Stimulated activated CD4-positive, alpha-beta T cell treated with anti-CD3 and anti-CD28 coated beads, Interleukin-2, amount 100 ng/mL, for 48 hours (primary cell): ENCODE data around the gene DNAJA2.

Source experiments
- DNase-seq, 2 donors: peaks; one replicate each; pipeline ENCODE4 v3.0.0-alpha.2; 2020

Gene DNAJA2

DNA sequence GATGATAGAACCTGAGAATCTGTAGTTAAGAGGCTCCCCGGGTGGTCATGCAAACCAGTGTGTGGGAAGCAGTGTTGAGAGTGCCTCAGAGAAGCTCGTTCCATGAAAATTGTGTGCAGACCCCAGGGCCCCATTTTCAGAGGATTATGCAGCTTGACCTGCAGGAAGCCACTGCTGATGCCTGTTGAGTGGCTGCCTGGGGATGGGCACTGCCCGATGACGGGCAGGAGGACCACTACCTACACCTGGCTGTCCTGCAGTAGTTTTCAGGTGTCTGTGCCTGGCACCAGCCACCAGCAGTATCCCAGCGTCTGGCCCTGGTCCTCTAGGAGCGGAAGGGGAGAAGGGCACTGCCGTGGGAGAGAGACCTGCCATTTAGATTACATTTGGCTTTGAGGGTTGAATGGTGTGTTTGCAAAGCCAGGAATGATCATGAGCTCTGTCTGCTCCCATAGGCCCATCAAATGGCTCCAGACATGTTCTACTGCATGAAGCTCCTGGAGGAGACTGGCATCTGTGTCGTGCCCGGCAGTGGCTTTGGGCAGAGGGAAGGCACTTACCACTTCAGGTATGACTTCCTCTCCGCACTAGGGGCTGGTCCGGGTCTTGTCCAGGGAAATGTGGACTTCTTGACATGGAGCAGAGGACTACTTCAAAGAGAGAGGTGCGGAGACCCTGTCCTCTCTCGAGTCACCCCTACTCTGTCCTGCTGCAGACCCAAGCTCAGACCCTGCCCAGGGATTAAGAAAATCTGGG lies 46.8 kb downstream of the DNAJA2 start:
- DNase-seq = no peak

- no peak for DNase-seq
These were observed 49.1 kb downstream of the DNAJA2 start for GRCh38 chr16:46924402-46924801.

GRCh38 chr16:46923513-46924295 lies 49.8 kb downstream of the DNAJA2 start:
- no peak for DNase-seq

DNA sequence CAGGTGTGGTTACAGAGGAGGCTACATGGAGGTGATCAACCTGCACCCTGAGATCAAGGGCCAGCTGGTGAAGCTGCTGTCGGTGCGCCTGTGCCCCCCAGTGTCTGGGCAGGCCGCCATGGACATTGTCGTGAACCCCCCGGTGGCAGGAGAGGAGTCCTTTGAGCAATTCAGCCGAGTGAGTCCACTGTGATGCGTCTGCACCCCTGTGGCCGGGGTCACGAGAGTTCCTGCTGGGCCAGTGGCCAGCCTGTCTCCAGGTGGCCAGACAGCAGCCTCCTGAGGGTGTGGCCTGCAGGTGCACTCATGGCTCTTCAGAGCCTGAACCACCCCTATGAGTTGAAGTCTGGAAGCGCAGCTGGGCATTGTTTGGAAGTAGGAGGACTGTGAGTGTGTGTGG lies 51.2 kb downstream of the DNAJA2 start:
- no peak for DNase-seq

- DNase-seq = no peak
These were observed 52.9 kb downstream of the DNAJA2 start for GRCh38 chr16:46920402-46921068.

DNA sequence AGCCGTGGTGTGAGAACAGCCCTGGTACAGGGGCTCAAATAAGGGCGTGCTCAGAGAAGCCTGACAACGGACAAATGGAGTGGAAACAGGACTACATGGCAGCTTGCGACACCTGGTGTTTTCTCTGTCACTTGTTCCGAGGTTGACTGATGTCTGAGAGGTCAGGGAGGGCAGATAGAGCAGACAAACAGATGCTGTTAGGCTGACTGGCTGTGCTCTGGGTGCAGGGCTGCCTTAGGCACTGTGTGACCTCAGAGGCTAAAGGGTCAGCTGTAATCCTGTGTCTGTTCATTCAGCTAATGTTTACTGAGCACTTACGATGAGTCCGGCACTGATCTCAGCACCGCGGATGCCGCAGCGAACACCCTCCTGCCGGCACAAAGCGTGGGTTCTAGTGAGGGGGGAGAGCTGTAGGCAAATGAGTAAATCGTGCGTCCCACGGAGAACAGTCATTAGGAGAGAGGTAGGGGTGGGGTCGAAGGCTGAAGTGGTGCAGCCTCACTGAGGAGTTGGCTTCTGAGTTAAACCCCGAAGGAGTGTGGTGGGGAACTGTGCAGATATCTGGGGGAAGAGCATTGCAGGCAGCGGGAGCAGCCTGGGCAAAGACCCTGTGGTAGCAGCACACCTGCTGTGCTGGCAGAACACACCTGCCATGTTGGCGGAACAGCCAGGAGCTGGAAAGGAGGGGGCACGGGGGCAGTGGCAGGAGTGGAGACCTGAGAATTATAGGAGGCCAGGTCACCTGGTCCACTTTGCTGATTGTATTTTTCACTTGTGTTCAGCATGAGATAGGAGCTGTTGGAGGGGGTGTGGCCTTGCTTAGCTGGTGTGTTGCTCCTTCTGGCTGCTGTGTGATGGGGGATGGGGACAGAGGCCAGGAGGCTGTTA lies 54.3 kb downstream of the DNAJA2 start:
- no peak for DNase-seq

GRCh38 chr16:46918400-46918799 lies 55.1 kb downstream of the DNAJA2 start:
- no peak for DNase-seq

- no peak for DNase-seq
These were observed 56.5 kb downstream of the DNAJA2 start for GRCh38 chr16:46916980-46917379.

DNA sequence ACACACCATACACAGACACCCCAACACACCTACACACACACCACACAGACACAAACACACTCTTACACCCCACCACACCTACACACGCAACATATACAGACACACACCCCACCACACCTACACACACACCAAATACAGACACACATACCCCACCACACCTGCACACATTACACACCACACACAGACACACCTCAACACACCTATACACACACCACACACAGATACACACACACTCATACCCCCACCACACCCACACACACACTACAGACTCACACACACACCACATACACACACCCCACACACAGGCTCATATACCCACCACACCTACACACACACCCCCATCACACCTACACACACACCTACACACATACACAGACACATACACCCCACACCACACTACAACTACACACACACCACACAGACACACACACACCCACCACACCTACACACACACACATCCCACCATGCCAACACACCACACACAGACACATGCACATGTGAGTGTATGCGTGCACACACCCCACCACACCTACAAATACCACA lies 57.9 kb downstream of the DNAJA2 start:
- DNase-seq = no peak

GRCh38 chr16:46914556-46915201 lies 58.8 kb downstream of the DNAJA2 start:
- DNase-seq = no peak

DNA sequence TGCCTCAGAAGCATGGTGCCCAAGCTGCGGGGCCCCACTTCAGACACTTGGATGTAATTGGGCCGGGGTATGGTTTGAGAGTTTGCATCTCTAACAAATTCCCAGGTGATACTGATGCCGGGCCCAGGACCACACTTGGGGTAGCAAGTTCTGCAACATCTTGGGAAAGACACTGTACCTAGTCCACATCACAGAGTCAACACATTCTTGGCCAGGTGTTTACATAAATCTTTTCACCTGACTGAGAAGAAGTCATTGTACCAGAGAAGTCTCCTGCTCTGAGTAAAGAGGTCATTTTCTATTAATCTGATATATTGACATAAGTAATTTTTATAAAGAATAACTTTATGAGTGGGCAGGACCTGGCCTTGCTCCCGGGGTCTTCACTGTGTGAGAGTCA lies 61.8 kb downstream of the DNAJA2 start:
- no peak for DNase-seq

DNA sequence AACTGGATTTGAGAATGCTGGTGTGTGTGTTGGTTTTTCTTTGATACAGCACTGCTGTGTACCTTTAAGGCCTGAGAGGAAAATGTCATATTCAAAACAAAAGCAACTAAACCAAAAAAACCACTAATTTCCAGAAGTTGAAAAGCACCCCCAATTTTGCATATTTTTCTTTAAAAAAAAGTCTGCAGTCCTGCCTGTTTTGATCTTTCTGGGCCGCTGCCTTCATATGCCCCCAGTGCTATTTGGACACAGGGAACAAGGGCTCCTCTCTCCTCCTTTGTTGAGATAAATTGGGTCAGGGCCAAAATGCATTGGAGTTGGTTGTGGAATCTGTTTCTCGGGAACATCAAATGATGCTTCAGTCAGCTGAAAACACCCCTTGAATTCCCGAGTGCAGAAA lies 62.4 kb downstream of the DNAJA2 start:
- no peak for DNase-seq

DNA sequence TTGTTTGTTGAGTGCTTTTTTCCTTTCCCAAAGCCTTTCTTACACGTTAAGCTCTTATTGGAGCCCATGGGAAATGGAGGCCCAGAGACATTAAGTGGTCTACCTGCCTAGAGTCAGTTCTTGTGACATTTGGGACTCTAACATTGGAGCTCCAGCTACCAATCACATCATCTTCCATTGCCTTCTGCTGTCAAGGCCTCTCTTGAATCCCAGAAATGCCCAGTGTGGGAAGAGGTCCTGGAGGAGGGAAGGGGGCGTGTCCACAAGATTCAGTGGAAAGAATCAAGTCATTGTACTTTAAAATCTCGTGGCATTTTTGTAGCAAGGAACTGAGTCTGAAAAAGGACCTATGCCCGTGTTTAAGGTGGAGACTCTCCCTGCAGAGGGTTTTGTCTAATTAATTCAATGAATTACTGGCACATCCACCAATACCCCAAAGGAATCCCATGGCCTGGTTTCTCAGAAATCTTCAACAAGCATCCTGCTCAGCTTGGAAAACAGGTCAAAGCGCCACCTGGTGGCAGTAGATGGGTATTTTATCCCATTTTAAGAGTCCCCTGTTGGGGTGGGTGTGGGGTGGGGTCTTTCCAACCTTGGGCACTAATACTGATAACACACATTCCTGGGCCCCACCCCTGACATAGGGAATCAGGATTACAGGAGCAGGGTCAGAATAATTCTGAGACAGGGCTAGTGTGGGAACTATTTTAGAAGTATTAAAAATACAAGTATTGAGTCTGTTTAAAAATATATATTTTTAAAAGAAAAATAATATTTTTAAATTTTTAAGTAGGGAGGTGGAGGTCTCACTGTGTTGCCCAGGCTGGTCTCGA lies 64.7 kb downstream of the DNAJA2 start:
- DNase-seq = peak; percentile 56 to 63

GRCh38 chr16:46907061-46907774 lies 66.3 kb downstream of the DNAJA2 start:
- DNase-seq = no peak

GRCh38 chr16:46906360-46907060 lies 67.0 kb downstream of the DNAJA2 start:
- DNase-seq = no peak
